ENCODE measurements around the gene SLC39A1.
"Not testable (repeated sequence)": the region's sequence is repeated elsewhere in the genome, so short reads cannot be mapped to it uniquely, and the experiment has no call there.

The SLC39A1 gene

DNA sequence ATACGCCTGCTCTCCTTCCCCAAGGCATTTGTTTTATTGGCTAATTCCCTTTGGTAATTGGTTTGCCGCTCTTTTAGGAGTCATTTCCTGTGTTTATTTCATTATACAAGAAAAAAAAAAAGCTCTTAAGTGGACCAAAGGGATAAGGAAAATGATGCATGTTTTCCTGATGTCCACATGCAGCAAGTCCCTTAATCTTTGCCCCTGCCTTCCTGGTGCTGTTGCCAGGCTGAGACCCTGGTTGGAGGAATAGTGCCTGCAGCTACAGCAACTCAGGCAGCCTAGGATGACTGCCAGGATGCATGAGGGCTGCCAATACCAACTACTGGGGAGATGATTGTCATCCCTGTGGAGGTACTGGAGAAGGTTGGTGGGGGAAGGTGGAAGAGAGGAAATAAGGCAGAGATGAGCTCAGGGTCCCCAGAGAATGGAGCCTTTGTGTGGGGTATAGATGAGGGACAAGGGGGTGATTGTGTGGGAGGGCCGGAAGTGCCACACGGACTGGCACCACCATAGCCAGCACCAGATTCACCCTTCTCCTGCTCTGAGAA lies 34.5 kb downstream of the SLC39A1 start:
- no peak for DNase-seq

DNA sequence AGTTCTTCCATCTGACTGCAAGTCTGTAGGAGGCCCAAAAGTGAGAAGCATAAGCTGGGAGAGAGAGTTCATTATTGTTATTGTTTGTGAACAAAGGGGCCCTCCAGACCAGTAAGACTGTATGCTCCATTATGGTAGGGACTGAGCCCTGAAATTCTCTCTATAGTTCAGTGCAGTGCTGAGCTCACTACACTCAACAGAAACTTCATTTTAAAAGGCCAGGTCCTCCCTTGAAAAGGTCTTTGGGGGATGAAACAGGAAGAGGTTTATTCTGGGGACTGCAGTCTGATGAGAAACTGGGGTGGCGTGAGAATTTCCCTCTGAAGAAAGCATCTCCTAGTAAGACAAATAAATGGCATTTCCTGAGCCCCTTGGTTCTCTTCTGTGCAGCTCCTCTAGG lies 35.1 kb downstream of the SLC39A1 start:
- DNase-seq: no peak

DNA sequence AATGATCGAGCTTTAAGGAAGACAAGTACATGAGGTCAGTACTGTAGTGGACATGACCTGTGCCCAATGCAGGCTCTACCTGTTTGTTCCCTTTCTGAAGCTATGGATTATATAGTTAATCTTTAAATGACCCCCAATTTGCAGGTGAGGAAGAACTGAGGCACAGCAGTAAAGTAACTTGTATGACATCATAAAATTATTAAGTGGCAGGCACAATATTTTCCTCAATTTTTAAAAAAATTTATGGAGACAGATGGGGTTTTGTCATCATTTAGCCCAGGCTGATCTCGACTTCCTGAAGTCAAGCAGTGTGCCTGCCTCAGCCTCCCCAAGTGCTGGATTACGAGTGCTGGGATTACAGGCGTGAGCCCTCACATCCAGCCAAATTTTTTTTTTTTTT lies 36.9 kb downstream of the SLC39A1 start:
- DNase-seq: no peak

DNA sequence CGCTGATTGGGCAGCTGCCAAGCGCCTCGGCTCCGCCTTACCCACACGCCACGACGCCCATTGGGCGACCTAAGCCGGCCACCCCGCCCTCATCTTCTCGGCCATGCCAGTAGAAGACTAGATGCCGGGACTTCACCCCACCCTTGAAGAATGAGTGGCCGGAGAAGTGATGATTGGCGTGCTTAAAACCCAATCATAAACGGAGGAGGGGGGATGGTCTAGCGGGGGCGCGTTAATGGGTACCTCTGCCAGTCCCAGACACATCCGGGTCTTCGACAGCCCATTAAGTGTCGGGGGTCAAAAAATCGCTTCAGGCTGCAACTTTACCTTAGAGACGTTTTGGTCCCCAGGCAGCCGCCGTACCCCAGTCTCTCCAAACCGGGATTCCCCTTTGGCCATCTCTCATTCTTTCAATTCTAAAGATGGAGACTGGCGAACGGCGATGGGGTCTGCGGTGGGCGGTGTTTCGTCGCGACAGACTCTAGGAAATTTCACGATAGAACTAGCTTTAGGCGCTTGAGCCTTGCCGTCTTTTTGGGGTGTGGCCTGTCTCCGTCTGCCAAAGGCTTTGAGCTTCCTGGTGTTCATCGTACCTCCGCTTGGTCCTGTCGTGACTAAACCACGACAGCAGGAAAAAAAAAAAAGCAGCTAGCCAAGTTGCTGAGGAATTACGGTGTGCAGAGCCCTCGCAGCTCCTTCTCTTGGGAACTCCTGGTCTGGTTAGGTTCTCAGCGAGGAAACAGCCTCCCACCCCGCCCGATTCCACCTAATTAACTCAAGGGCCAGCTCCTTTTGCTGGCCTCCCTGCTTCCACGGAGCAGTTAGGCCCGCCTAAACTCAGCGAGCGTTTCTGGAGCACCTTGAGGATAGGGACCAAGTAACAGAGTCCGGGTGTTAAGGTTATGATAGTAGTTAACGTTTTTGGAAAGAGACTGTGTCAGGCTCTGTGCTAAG lies 40.1 kb downstream of the SLC39A1 start, which contains the start of gene GATAD2B:
Gene GATAD2B (minus strand): TSS at position 1 of the 954 bp plus-strand sequence. CDS start 94,625 bp downstream, outside the sequence.
- DNase-seq: peak; percentile 96

DNA sequence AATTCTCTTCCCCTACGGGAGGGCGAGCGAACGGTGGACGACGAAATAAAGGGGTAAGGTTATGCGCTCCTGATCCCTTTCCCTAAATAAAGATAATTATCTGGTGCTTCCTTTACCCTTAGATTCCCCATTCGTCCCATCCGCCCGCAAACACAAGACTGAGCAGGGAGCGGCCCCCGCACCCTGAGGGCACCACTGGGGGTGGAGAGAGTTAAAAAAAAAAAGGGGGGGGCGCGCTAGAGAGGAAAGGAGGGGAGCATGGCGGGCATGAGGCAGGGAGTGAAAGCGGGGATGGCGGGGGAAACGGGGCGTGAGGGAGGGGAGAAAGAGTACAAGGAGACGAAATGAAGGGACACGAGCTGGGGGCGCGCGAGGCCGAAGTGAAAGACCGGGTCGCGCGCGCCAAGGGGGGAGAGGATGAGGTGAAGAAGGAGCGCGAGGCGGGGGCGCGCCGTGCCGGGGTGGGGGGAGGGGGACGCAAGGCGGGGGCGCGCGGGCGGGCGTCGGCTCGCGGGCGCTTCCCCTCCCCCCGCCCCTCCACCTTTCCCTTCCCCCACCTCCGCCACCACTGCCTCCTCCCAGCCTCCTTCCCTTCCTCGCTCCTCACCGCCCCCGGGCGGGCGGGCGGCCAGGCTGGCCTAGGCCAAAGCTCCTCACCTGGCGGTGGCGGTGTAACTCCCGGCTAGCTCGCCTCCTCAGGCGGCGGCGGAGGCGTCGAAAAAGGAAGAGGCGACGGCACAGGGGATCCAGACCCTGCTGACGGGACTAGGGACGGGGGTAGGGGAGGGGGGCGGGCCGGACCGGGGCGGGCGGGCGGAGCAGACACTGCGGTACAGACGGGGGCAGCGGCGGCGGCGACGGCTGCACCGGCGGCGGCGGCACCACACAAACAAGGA lies 41.0 kb downstream of the SLC39A1 start:
- DNase-seq: no peak

DNA sequence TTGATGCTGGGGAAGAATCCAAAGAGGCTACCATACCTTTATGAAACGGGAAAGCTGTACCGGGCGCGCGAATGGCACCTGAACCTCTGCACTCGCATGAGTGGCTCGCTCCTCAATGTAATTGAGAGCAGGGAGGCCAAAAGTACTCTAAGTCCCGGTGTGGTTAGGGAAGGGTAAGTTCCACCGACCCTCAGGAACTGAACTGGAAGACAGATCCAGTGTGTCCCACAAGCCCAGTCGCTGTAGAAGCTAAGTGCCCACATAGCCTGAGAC lies 41.6 kb downstream of the SLC39A1 start:
- DNase-seq: no peak

DNA sequence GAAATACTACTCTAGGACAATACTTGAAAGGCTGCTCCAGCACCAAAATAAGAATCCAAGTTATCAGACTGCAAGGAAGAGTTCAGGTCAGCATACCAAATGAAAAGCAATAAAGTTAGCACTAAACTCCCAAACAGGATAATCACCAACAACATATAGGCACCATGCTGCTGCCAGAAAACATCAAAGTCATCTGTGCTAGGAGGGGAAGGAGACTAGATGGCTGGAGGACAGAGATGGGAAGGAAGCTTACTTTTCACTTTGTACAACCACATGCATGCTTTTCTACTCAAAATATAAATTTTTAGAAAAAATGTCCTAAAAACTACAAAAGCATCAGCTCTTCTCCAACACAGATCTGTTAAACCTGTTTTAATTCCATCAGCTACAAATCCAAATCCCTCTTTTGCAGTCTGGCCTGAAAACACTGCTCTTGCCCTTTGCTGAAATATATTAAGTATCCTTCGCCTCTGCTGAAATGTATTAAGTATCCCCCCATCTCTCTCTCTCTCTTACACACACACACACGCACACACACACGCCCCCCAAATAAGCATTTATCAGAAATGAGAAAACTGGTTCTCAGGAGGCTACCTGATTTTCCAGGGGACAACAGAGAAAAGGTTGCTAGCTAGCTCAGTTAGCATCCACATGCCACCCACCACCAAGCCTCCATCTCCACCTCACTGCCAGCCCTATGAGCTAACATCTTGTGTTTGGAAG lies 42.1 kb downstream of the SLC39A1 start:
- no peak for DNase-seq

DNA sequence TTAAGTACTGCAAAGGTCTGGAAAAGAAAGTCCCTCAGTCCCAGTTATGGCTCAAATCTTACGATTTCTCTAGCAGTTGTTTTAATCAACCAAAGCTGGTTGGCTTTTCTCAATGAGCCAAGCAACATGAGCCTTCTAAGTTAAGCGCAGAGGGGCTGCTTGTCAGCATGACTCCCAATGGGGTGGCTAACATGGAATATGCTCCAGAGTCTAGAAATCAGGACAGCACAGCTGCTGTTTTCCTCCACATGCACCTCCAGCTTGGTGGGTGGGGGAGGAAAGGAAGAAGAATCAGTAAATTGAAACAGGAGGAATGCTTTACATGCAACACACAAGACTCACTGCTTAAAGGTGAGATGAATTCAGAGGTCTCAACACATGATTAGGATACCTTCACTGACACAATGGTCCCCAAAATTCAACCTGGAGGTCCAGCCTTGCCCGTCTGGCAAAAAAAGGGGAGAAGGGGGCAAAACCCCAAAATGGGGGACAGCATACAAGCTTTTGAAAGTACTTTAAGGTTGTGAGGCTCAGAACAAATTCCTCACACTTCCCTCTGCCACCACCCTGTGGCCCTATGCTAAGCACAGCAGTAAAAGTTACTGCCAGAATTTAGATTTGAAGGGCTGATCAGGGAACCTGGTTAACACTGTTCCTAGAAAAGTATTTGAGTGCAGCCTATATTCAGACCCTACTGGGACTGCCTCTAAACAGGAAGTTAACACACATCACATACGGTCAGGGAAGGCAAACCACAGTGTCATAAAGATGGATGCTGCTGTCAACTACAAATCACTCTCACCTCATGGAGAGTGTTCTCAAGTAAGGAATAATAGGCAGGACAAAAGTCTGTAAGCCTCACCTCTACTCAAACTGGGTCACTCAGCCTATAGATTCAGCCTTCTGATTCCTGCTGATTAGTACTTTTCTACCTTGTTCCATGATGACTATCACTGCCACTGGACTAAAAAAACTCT lies 43.2 kb downstream of the SLC39A1 start:
- no peak for DNase-seq

DNA sequence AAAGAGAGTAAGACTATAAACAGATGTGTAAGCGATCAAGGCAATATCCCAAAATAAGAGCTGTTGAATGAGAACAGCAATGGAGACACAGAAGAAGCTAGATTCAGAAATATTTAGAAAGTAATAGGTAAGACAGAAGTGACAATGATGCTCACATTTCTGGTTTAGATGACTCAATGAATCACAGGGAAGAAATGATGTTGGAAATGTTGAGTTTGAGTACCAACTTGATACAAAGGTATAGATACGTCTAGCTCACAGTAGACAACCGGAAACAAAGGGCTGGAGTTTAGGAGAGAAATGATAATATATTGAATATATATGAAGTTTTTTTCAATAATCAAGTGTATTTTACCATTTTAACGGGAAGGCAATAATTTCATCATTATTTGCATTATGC lies 47.0 kb downstream of the SLC39A1 start:
- no peak for DNase-seq

DNA sequence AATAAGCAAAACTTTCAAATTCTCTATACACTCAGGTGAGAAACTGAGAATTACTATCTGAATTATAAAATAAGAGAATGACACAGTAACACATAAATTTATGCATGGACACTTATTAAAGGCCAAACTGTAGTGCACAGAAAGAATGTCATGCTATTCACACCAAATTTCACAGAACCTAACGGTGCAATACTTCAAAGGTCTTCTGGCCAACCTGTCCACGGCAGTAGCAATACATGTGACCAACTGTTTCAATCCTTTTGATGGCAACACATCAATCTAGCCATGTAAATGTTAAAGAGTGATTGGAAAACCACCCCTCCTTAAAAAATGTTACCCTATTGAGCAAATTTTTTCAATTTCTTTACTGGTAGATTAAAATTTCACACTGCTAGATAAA lies 51.0 kb downstream of the SLC39A1 start:
- no peak for DNase-seq

DNA sequence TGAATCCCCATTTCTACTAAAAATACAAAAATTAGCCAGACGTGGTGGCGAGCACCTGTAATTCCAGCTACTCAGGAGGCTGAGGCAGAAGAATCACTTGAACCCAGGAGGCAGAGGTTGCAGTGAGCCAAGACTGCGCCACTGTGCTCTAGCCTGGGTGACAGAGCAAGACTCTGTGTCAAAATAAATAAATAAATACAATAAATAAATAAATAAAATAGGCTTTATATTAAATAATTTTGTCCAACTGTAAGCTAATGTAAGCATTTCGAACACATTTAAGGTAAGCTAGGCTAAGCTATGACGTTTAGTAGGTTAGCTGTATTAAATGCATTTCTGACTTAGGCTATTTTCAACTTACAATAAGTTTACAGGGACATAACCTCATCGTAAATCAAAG lies 52.8 kb downstream of the SLC39A1 start:
- not testable (repeated sequence) for DNase-seq
